Uterus (tissue), 2 donors: Measurements from ENCODE around the gene GCLC.

ENCODE experiments used
- CTCF ChIP-seq, 4 experiments: fragments of 200-600 bp in 2 of 4; fragments of 450-650 bp in 2 of 4; sonication (generic) in 2 of 4; IDR thresholded peaks; one replicate each; pipeline ENCODE4 v1.5.1; 2016 to 2019; ENCODE audit warnings: antibody characterized with exemption in 4 of 4, mild to moderate bottlenecking in 2 of 4, moderate library complexity in 1 of 4
- POLR2A ChIP-seq, 2 donors: fragments of 450-650 bp; IDR thresholded peaks; one replicate each; pipeline ENCODE4 v1.6.1; 2016; ENCODE audit warnings: antibody characterized with exemption in 2 of 2, mild to moderate bottlenecking in 1 of 2, moderate library complexity in 1 of 2

DNA sequence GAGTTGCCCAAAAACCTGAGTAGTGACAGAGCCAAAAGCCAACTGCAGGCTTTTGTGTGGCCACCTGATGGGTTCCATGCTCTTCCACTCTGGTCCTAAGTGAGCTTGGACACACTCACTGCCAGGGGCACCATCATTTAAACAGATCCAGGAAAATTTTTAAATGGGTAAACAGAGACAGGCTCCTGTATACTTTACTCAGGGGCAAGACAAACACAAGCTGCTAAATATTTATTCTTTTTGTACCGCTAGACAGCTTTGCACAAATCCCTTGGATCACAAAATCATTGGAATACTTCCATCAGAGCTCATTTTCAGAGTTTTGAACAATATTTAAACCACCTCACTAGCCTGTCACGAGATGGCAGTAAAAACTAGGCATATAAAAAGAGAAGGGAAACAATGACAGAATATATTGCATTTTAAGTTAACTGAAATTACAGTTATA is 31.4 kb downstream of the GCLC start:
- TF ChIP-seq POLR2A (IDR thresholded peaks at IDR 0.05) (no peak), CTCF (IDR thresholded peaks at IDR 0.05) (no peak)
